ENCODE measurements around the gene RELN.

- no peak for TF ChIP-seq CTCF (IDR thresholded peaks at IDR 0.05)
- TF ChIP-seq POLR2A (IDR thresholded peaks at IDR 0.05), result no peak
These were observed 113.7 kb downstream of the RELN start for GRCh38 chr7:103875718-103876117.

Data from testis (tissue), 2 donors.